Measurements from ENCODE around the gene PANK2. TPM values are rescaled to one million over a fixed set of nuclear protein-coding genes. Genes with fewer than 3 reads are reported as not detected.

Gene PANK2
- total RNA-seq, 4 donors from 2014 or later, result 49.0 to 58.1 (median 54.3) TPM

DNA sequence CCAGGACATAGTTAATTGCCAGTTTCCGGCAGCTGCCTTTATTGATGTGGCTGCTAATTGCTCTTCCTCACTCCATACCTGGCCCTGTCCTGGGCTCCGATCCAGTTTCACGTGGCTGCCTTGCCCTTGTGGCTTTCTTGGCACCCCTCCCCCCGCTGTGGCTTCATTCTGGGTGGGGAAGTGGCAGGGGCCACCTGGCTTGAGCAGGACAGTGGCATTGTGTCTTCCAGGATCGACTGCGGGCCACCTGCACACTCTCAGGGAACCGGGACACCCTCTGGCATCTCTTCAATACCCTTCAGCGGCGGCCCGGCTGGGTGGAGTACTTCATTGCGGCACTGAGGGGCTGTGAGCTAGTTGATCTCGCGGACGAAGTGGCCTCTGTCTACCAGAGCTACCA lies 31.8 kb upstream of the PANK2 start:
- Histone ChIP-seq H3K36me3 (peaks cover 0 to 84% of the 10 kb centered on the region in 2 donors), H3K4me3 (no peak overlapping the region), H3K9me3 (no peaks in the 10 kb centered on the region), H3K27ac (no peak overlapping the region), H3K4me1 (peaks cover 0 to 9% (median 3%) of the 10 kb centered on the region in 3 donors), H3K27me3 (no peaks in the 10 kb centered on the region)
- TF ChIP-seq, protein P1, sequence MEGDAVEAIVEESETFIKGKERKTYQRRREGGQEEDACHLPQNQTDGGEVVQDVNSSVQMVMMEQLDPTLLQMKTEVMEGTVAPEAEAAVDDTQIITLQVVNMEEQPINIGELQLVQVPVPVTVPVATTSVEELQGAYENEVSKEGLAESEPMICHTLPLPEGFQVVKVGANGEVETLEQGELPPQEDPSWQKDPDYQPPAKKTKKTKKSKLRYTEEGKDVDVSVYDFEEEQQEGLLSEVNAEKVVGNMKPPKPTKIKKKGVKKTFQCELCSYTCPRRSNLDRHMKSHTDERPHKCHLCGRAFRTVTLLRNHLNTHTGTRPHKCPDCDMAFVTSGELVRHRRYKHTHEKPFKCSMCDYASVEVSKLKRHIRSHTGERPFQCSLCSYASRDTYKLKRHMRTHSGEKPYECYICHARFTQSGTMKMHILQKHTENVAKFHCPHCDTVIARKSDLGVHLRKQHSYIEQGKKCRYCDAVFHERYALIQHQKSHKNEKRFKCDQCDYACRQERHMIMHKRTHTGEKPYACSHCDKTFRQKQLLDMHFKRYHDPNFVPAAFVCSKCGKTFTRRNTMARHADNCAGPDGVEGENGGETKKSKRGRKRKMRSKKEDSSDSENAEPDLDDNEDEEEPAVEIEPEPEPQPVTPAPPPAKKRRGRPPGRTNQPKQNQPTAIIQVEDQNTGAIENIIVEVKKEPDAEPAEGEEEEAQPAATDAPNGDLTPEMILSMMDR (IDR thresholded peaks at IDR 0.05), result no peak
- TF ChIP-seq POLR2A (IDR thresholded peaks at IDR 0.05), result no peak
- no peak for ATAC-seq
- WGBS, 2 donors (ENCODE audit: low coverage in 1 of 2), result 55 to 73% methylated on average over 5 to 11 of the region's 14 CpGs

DNA sequence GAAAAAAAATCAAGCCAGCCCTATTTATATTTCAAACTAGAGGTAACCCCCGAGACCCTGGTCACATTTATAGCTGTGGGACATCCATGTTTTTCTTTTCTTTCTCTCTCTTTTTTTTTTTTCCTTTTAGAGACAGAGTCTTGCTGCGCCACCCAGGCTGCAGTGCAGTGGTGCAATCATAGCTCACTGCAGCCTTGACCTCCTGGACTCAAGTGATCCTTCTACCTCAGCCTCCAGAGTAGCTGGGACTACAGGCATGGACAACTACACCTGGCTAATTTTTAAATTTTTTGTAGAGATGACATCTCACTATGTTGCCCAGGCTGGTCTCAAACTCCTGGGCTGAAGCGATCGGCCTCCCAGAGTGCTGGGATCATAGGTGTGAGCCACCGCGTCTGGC lies 30.5 kb upstream of the PANK2 start:
- Histone ChIP-seq H3K36me3 (peaks cover 0 to 96% of the 10 kb centered on the region in 2 donors), H3K27me3 (no peaks in the 10 kb centered on the region), H3K4me1 (peaks cover 0 to 9% (median 3%) of the 10 kb centered on the region in 3 donors), H3K4me3 (no peak overlapping the region), H3K9me3 (no peaks in the 10 kb centered on the region), H3K27ac (no peak overlapping the region)
- WGBS, 2 donors (ENCODE audit: low coverage in 1 of 2), result 94 to 95% methylated on average over 4 to 6 of the region's 6 CpGs
- ATAC-seq, result no peak
- TF ChIP-seq POLR2A (IDR thresholded peaks at IDR 0.05), result no peak
- TF ChIP-seq, protein P1 (IDR thresholded peaks at IDR 0.05), result no peak
- TF ChIP-seq POLR2AphosphoS5 (IDR thresholded peaks at IDR 0.05), result no peak
- no peak for TF ChIP-seq EP300 (IDR thresholded peaks at IDR 0.05)

DNA sequence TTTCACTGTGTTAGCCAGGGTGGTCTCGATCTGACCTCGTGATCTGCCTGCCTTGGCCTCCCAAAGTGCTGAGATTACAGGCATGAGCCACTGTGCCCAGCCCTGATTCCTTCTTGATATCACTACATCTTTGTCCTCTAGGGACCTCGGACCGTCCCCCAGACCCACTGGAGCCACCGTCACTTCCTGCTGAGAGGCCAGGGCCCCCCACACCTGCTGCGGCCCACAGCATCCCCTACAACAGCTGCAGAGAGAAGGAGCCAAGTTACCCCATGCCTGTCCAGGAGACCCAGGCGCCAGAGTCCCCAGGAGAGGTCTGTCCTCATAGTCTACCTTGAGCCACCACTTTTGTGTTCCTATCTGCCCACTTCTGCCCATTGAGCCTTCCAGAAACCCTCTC lies 28.0 kb upstream of the PANK2 start:
- H3K4me1 ChIP-seq, result no peaks in the 10 kb centered on the region
- no peak overlapping the region for H3K4me3 ChIP-seq
- ATAC-seq, result no peak
- H3K36me3 ChIP-seq, result peaks cover 0 to 100% of the 10 kb centered on the region in 2 donors
- no peak overlapping the region for H3K27ac ChIP-seq
- TF ChIP-seq POLR2AphosphoS5 (IDR thresholded peaks at IDR 0.05), result no peak
- TF ChIP-seq, protein P1 (IDR thresholded peaks at IDR 0.05), result no peak
- TF ChIP-seq EP300 (IDR thresholded peaks at IDR 0.05), result no peak
- no peak for TF ChIP-seq POLR2A (IDR thresholded peaks at IDR 0.05)
- 100% methylated on average over 2 of the region's 7 CpGs for WGBS, 2 donors (ENCODE audit: low coverage in 1 of 2)
- no peaks in the 10 kb centered on the region for H3K27me3 ChIP-seq
- H3K9me3 ChIP-seq, result no peaks in the 10 kb centered on the region

DNA sequence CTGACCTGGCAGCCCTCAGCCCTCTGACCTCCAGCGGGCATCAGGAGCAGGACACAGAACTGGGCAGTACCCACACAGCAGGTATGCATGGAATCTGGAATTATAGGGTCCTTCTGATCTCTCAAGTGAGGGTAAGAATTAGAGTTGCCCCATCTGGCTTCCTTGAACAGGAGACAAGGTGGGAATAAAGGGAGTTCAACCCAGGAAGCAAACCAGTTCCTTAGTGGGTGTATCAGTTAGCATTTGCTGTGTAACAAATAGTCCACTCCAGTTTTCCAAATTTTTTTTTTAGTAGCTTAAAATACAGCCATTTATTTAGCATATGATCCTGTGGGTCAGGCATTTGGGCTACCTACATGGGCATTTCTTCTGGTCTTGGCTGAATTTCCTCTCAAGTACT lies 26.9 kb upstream of the PANK2 start:
- Histone ChIP-seq H3K27me3 (no peaks in the 10 kb centered on the region), H3K36me3 (peaks cover 0 to 100% of the 10 kb centered on the region in 2 donors), H3K27ac (no peak overlapping the region), H3K4me3 (no peak overlapping the region), H3K9me3 (no peaks in the 10 kb centered on the region), H3K4me1 (no peaks in the 10 kb centered on the region)
- no peak for ATAC-seq
- TF ChIP-seq POLR2AphosphoS5 (IDR thresholded peaks at IDR 0.05), result no peak
- TF ChIP-seq EP300 (IDR thresholded peaks at IDR 0.05), result no peak
- TF ChIP-seq POLR2A (IDR thresholded peaks at IDR 0.05), result no peak
- TF ChIP-seq, protein P1 (IDR thresholded peaks at IDR 0.05), result no peak
- WGBS, 2 donors (ENCODE audit: low coverage in 1 of 2), result no CpG with 5 or more reads among the region's 1 CpG

DNA sequence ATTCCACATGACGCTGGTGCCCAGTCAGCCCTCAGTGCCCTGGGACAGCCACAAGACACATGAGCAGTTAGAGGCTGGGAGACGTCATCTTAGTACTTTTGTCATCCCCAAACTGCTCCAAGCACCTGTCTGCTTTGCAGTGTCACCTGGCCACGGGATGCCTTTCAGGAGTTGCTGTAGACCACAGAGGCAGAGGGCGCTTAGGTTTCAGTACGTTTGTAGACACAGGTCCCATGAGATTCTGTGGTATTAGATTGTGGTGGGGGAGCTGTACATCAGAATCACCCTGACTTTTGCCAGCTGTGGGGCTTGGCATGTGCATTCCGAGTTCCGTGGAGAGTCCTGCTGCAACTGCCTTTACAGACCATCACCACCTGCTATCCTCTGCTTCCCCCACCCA lies 25.9 kb upstream of the PANK2 start:
- Histone ChIP-seq H3K36me3 (peaks cover 0 to 99% of the 10 kb centered on the region in 2 donors), H3K27me3 (no peaks in the 10 kb centered on the region), H3K4me3 (no peak overlapping the region), H3K4me1 (no peaks in the 10 kb centered on the region), H3K27ac (no peak overlapping the region), H3K9me3 (no peaks in the 10 kb centered on the region)
- WGBS, 2 donors (ENCODE audit: low coverage in 1 of 2), result 82 to 94% methylated on average over 2 to 6 of the region's 7 CpGs
- TF ChIP-seq POLR2A (IDR thresholded peaks at IDR 0.05) (no peak), POLR2AphosphoS5 (IDR thresholded peaks at IDR 0.05) (no peak)
- TF ChIP-seq, protein P1 (IDR thresholded peaks at IDR 0.05), result no peak
- ATAC-seq, result no peak

All from gastroesophageal sphincter (tissue), 4 donors.